Measurements from ENCODE around the gene RBBP6.
A peak's percentile ranks its signal among the peaks of the same experiment; 100 is the strongest.

RBBP6 gene

DNA sequence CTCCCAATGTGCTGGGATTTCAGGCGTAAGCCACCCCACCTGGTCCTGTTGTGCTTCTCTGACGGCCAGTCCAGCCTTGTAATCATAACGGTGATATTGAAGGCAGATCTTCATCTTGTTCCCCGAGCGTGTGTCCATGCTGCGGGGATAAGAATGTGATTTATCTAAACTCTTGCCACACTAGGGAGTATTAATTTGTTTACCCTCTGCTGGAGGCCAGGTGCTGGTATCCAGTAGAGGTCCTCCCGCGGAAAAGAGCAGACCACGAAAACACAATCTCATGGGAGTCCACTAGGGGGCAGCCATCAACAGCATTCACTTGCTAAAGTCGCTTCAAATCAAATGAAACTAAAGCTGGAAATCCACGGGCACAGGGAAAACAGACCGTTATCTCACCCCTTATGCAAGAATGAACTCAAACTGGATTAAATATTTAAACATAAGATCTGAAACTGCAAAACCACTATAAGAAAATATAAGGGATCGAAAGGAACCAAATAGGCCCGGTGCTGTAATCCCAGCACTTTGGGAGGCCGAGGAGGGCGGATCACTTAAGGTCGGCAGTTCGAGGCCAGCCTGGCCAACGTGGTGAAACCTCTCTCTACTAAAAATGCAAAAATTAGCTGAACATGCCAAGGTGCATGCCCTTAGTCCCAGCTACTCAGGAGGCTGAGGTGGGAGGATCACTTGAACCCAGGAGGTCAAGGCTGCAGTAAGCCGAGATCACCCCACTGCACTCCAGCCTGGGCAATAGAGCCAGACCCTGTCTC is 22.3 kb upstream of the RBBP6 start:
- no peak overlapping the region for H3K27ac Mint-ChIP-seq
- peak overlapping the region; percentile 67 to 80 for H3K4me3 Mint-ChIP-seq
- H3K9me3 Mint-ChIP-seq: no peaks in the 10 kb centered on the region
- H3K4me1 Mint-ChIP-seq: peaks cover 15% of the 10 kb centered on the region
- DNase-seq (peak; percentile 70 to 71), ATAC-seq (peak; percentile 76)
- H3K27me3 Mint-ChIP-seq: peaks cover 6% of the 10 kb centered on the region

DNA sequence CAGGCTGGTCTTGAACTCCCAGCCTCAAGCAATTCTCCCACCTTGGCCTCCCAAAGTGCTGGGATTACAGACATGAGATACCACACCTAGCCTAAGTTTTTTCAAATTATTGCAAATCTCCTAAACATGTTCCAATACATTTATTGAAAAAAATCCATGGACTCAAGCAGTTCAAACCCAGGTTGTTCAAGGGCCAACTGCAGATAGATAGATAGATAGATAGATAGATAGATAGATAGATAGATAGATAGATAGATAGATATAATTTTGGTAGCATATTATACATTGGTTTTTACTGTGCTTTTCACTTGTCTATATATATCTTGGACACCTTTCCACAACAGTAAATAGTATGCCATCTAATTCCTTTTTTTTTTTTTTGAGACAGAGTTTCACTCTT is 20.9 kb upstream of the RBBP6 start:
- Mint-ChIP-seq H3K4me1 (peaks cover 15% of the 10 kb centered on the region), H3K4me3 (no peak overlapping the region), H3K9me3 (no peaks in the 10 kb centered on the region), H3K27me3 (peaks cover 6% of the 10 kb centered on the region), H3K27ac (no peak overlapping the region)
- ATAC-seq (no peak), DNase-seq (no peak)

DNA sequence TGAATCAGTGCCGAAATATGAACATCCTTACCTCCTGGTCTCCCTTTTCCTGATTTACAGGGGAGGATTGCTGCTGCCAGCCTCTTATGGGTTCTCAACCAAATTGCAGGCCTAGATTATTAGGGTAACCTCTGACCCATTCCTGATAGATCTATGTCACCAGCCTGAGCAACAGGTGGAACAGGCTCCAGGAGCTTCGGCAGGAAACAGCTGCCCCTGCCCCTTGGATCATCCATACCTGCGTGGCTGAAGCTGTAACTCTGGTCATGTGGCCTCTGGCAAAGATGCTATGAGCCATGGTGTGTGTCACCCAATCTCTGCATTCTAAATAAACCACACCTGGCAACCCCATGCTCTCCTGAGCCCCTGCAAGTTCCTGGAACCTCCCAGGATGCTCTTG is 18.4 kb upstream of the RBBP6 start:
- H3K9me3 Mint-ChIP-seq: no peaks in the 10 kb centered on the region
- DNase-seq (no peak), ATAC-seq (no peak)
- peaks cover 6% of the 10 kb centered on the region for H3K27me3 Mint-ChIP-seq
- H3K27ac Mint-ChIP-seq: peak overlapping the region in 1 of 2 donors; percentile 61
- H3K4me1 Mint-ChIP-seq: peaks cover 28% of the 10 kb centered on the region
- no peak overlapping the region for H3K4me3 Mint-ChIP-seq

DNA sequence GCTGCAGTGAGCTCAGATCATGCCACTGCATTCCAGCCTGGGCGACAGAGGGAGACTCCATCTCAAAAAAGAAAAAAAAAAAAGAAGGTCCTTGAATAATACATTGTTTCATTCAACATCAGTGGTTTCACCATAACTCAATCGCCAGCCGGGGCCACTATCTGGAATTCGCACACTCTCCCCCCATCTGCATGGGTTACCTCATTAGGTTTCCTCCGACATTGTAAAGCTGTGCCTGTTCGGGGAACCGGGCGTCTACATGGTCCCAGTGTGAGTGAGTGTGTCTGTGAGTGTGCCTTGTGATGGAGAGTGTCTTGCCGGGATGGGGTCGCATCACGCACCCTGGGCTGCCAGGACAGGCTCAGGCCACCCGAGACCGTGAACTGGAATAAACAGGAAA is 16.6 kb upstream of the RBBP6 start:
- peaks cover 23% of the 10 kb centered on the region for H3K4me1 Mint-ChIP-seq
- ATAC-seq (no peak), DNase-seq (no peak)
- H3K27ac Mint-ChIP-seq: no peak overlapping the region
- H3K9me3 Mint-ChIP-seq: no peaks in the 10 kb centered on the region
- no peaks in the 10 kb centered on the region for H3K27me3 Mint-ChIP-seq
- H3K4me3 Mint-ChIP-seq: no peak overlapping the region

DNA sequence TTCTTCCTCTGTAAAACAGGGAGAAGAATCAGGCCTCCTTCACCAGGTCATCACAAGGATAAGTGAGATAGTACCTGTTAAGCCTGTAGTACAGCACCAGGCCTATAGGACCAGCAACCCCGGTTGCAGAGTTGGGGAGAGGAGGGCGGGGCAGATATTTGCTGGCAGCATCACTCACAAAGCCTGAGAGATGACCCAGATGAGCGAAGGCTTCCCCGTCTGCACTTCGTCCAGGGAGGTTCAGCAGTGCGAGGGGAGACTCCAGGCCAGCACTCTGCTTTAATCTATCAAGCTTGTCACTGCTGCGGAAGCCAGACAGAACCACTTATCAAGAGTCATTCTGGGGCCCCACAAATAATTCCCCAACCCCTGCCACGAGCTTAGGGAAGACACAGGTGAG is 15.8 kb upstream of the RBBP6 start:
- no peak overlapping the region for H3K4me3 Mint-ChIP-seq
- no peak overlapping the region for H3K27ac Mint-ChIP-seq
- peaks cover 23% of the 10 kb centered on the region for H3K4me1 Mint-ChIP-seq
- no peaks in the 10 kb centered on the region for H3K9me3 Mint-ChIP-seq
- DNase-seq (no peak), ATAC-seq (no peak)
- H3K27me3 Mint-ChIP-seq: no peaks in the 10 kb centered on the region

DNA sequence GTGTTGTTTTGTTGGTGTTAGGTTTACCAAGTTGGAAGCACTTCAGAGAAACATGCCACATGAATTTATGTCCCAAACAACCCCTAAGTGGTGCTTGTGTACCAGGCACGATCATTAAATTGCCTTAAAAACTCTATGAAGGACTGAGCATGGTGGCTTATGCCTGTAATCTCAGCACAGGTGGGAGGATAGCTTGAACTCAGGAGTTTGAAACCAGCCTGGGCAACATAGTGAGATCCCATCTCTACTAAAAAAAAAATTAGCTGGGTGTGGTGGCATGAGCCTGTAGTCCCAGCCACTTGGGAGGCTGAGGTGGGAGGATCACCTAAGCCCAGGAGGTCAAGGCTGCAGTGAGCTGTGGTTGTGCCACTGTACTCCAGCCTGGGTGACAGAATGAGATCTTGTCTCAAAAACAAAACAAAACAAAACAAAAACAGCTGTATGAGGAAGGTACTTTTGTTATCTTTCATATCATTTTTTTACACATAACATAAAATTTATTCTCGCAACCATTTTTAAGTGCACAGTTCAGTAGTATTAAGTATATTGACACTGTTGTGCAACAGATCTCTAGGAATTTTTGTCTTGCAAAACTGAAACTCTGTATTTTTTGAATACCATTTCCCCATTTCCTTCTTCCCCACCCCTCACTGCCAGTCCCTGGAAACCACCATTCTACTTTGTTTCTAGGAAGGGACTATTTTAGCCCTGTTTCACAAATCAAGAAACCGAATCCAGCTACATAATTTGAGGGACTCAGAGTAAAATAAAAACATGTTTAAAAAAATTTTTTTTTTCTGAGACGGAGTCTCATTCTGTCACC is 14.3 kb upstream of the RBBP6 start:
- DNase-seq (no peak), ATAC-seq (no peak)
- Mint-ChIP-seq H3K27ac (no peak overlapping the region), H3K9me3 (no peaks in the 10 kb centered on the region), H3K4me3 (no peak overlapping the region), H3K27me3 (no peaks in the 10 kb centered on the region), H3K4me1 (peaks cover 23% of the 10 kb centered on the region)

DNA sequence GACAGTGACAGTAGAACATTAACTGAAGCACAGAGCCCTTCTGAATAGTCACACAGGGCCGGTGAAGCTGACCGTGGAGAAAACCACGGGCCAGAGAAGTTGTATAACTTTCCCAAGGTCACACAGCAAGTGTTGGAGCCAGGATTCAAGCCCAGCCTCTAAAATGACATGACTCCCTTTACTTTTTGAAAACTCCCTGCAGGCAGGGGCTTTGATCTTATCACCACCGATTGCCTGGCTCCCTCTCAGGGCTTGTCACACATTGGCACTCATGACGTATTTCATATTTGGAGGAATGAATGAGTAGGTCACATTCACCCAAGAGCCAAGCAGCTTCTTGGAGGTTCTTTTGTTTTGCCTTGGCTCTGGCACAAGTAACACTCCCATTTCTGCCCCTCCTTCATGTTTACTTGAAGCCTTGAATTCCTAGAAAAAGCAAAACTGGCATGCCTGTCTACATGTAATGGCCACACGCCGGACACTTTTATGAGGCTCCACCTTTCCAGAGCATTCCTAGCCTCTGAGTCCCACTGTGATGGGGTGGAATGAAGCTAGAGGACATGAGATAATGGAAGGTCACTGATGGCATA is 13.3 kb upstream of the RBBP6 start:
- no peak overlapping the region for H3K27ac Mint-ChIP-seq
- H3K27me3 Mint-ChIP-seq: no peaks in the 10 kb centered on the region
- ATAC-seq (no peak), DNase-seq (no peak)
- H3K4me3 Mint-ChIP-seq: no peak overlapping the region
- H3K4me1 Mint-ChIP-seq: peaks cover 23% of the 10 kb centered on the region
- no peaks in the 10 kb centered on the region for H3K9me3 Mint-ChIP-seq

DNA sequence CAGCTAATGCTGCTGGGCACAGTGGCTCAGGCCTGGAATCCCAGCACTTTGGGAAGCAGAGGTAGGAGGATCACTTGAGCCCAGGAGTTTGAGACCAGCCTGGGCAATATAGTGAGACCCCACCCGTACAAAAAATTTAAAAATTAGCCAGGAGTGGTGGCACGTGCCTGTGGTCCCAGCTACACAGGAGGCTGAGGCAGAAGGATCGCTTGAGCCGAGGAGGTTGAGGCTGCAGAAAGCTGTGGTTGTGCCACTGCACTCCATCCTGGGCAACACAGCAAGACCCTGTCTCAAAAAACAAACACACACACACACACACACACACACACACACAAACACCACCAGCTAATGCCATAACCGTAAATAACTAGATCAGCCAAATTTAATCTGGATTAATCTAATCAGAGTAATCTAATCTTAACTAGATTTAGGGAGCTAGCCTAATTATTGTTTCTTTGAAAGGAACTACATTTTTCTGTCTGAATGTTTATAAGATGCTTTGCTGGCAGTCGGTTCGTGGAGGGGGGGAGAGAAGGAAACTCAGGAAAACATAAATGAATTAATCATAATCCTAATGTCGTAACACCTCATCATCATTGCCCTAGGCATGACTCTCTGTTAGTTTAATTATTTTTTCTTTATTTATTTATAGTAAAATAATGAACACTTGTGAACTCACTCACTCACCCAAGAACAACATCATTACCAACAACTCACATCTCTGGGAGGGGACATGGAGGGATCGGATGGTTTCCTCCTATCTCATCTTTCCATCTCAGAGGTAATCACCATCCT is 12.5 kb upstream of the RBBP6 start:
- Mint-ChIP-seq H3K9me3 (no peaks in the 10 kb centered on the region), H3K4me1 (peaks cover 16% of the 10 kb centered on the region), H3K27ac (no peak overlapping the region), H3K4me3 (no peak overlapping the region), H3K27me3 (no peaks in the 10 kb centered on the region)
- DNase-seq (no peak), ATAC-seq (no peak)

DNA sequence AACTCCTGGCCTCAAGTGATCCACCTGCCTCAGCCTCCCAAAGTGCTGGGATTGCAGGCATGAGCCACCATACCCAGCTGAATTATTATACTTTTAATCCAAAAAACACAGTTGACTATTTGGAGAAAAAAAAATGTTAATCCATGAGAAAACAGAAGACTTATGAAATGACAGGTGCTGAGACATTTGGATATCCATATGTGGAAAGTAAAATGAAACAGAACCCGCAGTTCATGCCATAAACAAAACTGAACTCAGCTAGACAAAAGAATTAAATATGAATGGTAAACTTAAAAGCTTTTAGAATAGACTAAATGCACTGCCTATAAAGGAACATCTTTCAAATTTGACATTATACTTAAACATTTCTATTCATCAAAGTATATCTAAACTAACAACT is 8.2 kb upstream of the RBBP6 start:
- no peak for DNase-seq
- H3K9me3 Mint-ChIP-seq: no peaks in the 10 kb centered on the region
- no peak overlapping the region for H3K27ac Mint-ChIP-seq
- peaks cover 1% of the 10 kb centered on the region for H3K4me1 Mint-ChIP-seq
- no peaks in the 10 kb centered on the region for H3K27me3 Mint-ChIP-seq
- no peak for ATAC-seq
- no peak overlapping the region for H3K4me3 Mint-ChIP-seq

DNA sequence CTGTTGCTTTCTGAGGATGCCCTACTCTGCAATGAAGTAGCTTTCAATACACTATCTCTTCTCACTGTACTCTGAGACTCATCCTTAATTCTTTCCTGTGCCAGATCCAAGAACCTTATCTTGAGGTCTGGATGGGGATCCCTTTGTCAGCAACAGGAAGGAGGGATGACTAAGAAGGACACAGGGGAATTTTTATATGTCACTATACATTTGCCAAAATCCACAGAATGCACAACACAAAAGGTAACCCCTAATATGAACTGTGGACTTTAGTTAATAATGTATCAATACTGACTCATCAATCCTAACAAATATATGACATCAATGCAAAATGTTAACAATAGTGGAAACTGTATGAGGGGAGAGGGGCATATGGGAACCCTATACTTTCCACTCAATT is 4.7 kb upstream of the RBBP6 start:
- no peak overlapping the region for H3K27ac Mint-ChIP-seq
- H3K4me1 Mint-ChIP-seq: peaks cover 13% of the 10 kb centered on the region
- no peaks in the 10 kb centered on the region for H3K9me3 Mint-ChIP-seq
- DNase-seq: no peak
- no peak overlapping the region for H3K4me3 Mint-ChIP-seq
- ATAC-seq: no peak
- no peaks in the 10 kb centered on the region for H3K27me3 Mint-ChIP-seq

DNA sequence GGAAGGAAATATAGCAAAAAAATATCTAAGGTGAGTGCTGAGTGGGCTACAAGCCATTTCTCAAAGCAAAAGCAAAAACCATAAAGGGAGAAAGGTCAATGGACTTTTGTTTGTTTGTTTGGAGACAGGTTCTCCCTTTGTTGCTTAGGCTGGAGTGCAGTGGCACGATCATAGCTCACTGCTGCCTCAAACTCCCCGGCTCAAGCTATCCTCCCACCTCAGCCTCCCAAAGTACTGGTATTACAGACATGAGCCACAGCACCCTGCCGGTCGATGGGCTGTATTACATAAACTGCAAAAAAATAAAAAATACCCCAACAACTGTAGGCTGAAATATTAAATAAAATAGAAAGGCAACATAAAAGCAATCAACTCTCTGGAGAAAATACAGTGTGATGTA is 3.5 kb upstream of the RBBP6 start:
- Mint-ChIP-seq H3K4me1 (peaks cover 13% of the 10 kb centered on the region), H3K9me3 (no peaks in the 10 kb centered on the region), H3K4me3 (no peak overlapping the region), H3K27me3 (no peaks in the 10 kb centered on the region), H3K27ac (no peak overlapping the region)
- DNase-seq (no peak), ATAC-seq (no peak)

DNA sequence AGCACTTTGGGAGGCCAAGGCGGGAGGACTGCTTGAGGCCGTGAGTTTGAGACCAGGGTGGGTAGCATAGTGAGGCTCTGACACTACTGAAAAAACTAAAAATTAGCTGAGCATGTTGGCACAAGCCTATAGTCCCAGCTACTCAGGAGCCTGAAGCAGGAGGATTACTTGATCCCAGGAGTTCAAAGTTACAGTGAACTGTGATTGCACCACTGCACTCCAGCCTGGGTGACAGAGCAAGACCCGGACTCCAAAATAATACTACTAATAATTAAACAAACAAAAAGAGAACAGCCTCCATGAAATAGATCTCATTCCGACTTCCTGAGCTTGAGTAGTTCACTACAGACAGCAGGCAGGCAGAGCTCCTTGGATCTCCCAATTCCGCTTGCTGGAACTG is 2.7 kb upstream of the RBBP6 start:
- Mint-ChIP-seq H3K27me3 (no peaks in the 10 kb centered on the region), H3K27ac (no peak overlapping the region), H3K4me1 (peaks cover 13% of the 10 kb centered on the region), H3K4me3 (no peak overlapping the region), H3K9me3 (no peaks in the 10 kb centered on the region)
- DNase-seq (no peak), ATAC-seq (no peak)

DNA sequence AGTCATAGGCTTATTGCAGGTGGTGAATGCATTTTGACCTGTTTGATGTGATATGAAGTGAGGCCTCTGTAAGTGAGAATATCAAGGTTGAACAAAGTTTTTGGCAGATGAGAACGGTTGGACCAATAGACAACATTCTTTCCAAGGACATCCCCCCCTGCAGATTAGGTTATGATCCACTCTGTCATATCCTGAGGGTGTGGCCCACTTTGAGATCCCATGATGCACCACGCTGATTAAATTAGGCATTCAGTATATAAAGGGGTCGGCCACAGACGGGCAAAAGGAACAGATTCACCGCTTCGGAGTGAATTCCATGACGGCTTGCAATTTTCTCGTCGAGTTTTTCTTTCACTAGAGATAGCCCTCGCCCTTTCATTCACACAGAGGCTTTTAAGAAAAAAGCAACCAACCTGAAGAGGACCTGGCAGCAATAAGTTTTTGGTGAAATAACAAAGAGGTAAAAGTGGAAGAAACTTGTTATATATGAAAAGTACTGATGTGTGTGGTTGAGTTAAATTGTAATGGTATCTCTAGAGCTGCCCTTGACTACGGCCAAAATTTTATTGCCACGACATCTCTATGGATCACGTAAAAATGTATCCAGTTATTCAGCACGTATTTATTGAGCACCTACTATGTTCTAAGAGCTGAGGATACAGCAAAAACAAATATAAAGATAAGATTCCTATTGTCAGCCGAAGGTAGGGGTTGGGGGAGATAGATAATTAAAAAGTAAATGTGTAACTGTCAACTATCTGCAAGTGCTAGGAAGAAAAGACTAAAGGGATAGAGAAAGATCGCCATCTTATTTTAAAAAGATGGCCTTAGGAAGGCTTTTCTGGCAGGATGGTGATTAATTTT is 1.7 kb upstream of the RBBP6 start:
- no peaks in the 10 kb centered on the region for H3K27me3 Mint-ChIP-seq
- H3K27ac Mint-ChIP-seq: peak overlapping the region in 1 of 2 donors; percentile 72
- no peaks in the 10 kb centered on the region for H3K9me3 Mint-ChIP-seq
- DNase-seq (no peak), ATAC-seq (no peak)
- peak overlapping the region in 1 of 2 donors; percentile 49 for H3K4me3 Mint-ChIP-seq
- H3K4me1 Mint-ChIP-seq: peaks cover 22% of the 10 kb centered on the region

DNA sequence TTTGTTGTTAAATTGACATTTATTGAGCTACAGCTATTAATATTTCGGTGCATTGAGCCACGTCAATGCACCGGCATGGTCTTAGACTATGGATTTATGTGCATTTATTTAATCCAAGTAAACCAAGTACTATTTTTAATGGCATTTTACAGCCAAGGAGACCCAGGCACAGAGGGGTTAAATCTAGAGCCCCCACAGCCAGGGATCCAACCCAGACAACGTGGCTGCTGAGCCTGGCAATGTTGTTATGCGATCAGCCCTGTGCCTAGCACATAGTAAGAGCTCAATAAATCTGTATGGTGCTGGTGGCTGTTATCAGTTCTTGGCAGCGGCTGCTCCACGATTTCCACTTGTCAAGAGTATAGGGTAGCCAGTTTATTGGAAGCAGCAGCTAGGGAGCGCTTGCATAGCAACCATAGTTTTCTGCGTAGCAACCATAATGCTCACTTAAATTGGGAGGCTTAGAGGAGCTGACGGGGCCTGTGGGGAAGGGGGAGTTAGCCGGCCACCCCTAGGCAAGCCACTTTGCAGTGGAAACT is 541 bp upstream of the RBBP6 start:
- Mint-ChIP-seq H3K27ac (peak overlapping the region; percentile 100), H3K9me3 (no peaks in the 10 kb centered on the region), H3K4me1 (peaks cover 33% of the 10 kb centered on the region), H3K4me3 (peak overlapping the region; percentile 98 to 100), H3K27me3 (no peaks in the 10 kb centered on the region)
- DNase-seq: no peak
- peak; percentile 47 for ATAC-seq
